SJCRH30 (cell line): ENCODE results near the gene ACCSL. TPM values are rescaled to one million over a fixed set of nuclear protein-coding genes. Genes with fewer than 3 reads are reported as not detected.

Source experiments
- DNase-seq, 2 experiments: peaks; one replicate each; pipeline ENCODE4 v3.0.0-alpha.2; 2015 to 2020
- H3K27ac ChIP-seq: fragments of 250-450 bp; sonication (Bioruptor Pico); 2 replicates; pipeline ENCODE4 v1.5.1; 2020; ENCODE audit warnings: mild to moderate bottlenecking, moderate library complexity
- H3K27me3 ChIP-seq: fragments of 250-450 bp; sonication (Bioruptor Pico); 2 replicates; pipeline ENCODE4 v1.5.1; 2020; ENCODE audit warnings: mild to moderate bottlenecking, moderate library complexity
- H3K36me3 ChIP-seq: fragments of 250-450 bp; sonication (Bioruptor Pico); 2 replicates; pipeline ENCODE4 v1.5.1; 2020; ENCODE audit warnings: mild to moderate bottlenecking, moderate library complexity
- H3K4me1 ChIP-seq: fragments of 250-450 bp; sonication (Bioruptor Pico); 2 replicates; pipeline ENCODE4 v1.5.1; 2020; ENCODE audit warnings: mild to moderate bottlenecking, moderate library complexity
- H3K4me3 ChIP-seq: fragments of 250-450 bp; sonication (Bioruptor Pico); 2 replicates; pipeline ENCODE4 v1.5.1; 2020; ENCODE audit warnings: mild to moderate bottlenecking, moderate library complexity
- H3K9me3 ChIP-seq: fragments of 250-450 bp; sonication (Bioruptor Pico); replicated peaks from 2 replicates; pipeline ENCODE4 v1.5.1; 2020; ENCODE audit warnings: mild to moderate bottlenecking, moderate library complexity
- total RNA-seq: library from RNA; depleted of rRNA; stranded (reverse); fragments of >200 nt; shearing (Covaris generic); gene quantifications from 2 replicates; pipeline ENCODE4 v1.2.3, GENCODE V29; 2014

ACCSL gene
- total RNA-seq, 1 experiment from 2014 or later = not detected

DNA sequence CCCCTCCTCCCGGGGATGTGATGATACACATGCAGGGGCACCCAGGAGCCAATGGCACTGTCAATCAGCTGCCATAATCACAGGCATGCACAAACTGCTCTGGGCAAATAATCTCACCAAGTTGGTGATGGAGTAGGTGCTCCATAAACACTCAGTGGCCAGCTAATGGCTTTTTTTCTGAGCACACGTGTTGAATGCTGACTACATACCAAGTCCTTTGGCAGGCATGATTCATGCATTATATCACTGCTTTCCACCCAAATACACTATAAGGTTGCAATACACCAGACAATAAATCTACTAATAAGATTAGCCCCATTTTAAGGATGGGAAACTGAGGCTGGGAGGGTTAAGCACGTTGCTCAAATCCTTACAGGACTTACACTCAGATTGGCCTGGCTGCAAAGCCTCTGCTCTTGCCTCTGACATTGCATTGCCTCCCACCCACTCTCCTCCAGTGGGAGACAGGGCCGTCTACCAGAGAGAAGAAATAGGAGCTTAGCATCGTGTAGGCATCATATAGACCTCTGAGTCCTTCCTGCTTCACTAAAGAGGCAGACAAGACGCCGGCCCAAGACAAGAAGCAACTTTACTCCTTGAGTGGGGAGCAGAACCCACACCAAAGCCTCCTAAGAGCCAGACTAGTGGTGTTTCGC lies 32.7 kb upstream of the ACCSL start:
- Histone ChIP-seq H3K27ac (no peak overlapping the region), H3K4me1 (peaks cover 16% of the 10 kb centered on the region), H3K9me3 (no peaks in the 10 kb centered on the region; the same call in 1 of the 2 replicates), H3K27me3 (peaks cover 5% of the 10 kb centered on the region; the same call in 1 of the 2 replicates), H3K4me3 (no peak overlapping the region), H3K36me3 (no peaks in the 10 kb centered on the region)
- no peak for DNase-seq

DNA sequence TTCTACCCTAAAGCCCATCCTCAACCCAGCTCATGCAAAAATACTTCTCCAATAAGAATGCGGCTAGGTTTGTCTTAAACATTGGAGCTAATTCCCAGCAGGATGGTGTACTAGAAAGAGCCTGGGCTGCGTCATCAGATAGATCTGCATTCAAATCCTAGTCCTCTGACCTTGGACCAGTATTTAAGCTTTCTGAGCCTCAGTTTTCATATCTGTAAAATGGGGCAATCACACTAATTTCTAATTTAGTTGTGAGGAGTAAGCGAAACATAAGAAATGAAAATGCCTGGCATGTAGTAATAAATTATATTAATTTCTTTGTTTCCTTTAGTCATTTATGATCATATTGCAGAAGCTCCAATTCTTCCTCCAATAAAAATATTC lies 32.2 kb upstream of the ACCSL start:
- no peak for DNase-seq
- peaks cover 3% of the 10 kb centered on the region; the same call in 1 of the 2 replicates for H3K27me3 ChIP-seq
- peaks cover 16% of the 10 kb centered on the region for H3K4me1 ChIP-seq
- no peaks in the 10 kb centered on the region for H3K36me3 ChIP-seq
- H3K27ac ChIP-seq = no peak overlapping the region
- H3K4me3 ChIP-seq = no peak overlapping the region
- no peaks in the 10 kb centered on the region; the same call in 1 of the 2 replicates for H3K9me3 ChIP-seq

DNA sequence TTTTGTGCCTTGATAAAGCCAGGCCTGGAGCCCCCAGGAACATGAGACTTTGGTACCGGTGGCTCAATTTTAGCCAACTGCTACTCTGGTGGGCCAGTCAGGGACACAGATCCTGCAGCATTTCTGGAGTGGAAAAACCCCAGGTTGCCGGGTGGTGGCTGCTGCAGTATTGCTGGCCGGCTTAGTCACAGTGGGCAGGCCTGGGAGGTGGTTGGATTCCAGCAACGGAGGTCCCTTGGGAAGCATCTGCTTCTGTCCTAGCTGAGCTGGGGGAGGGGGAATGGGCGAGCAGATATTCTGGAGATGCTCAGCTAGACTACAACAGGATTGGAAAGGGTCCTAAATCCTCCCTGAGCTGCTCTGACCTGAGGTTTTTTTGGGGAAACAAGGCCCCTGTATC lies 31.6 kb upstream of the ACCSL start:
- peak; percentile 65 for DNase-seq
- H3K27me3 ChIP-seq = peaks cover under 1% of the 10 kb centered on the region; the same call in 1 of the 2 replicates
- no peak overlapping the region for H3K27ac ChIP-seq
- peaks cover 16% of the 10 kb centered on the region for H3K4me1 ChIP-seq
- H3K4me3 ChIP-seq = no peak overlapping the region
- no peaks in the 10 kb centered on the region for H3K36me3 ChIP-seq
- H3K9me3 ChIP-seq = no peaks in the 10 kb centered on the region; the same call in 1 of the 2 replicates

GRCh38 chr11:44016546-44017442 lies 31.0 kb upstream of the ACCSL start:
- no peaks in the 10 kb centered on the region; the same call in 1 of the 2 replicates for H3K9me3 ChIP-seq
- no peak overlapping the region for H3K4me3 ChIP-seq
- H3K4me1 ChIP-seq = peaks cover 16% of the 10 kb centered on the region
- H3K27me3 ChIP-seq = no peaks in the 10 kb centered on the region
- no peak for DNase-seq
- no peak overlapping the region for H3K27ac ChIP-seq
- H3K36me3 ChIP-seq = no peaks in the 10 kb centered on the region

DNA sequence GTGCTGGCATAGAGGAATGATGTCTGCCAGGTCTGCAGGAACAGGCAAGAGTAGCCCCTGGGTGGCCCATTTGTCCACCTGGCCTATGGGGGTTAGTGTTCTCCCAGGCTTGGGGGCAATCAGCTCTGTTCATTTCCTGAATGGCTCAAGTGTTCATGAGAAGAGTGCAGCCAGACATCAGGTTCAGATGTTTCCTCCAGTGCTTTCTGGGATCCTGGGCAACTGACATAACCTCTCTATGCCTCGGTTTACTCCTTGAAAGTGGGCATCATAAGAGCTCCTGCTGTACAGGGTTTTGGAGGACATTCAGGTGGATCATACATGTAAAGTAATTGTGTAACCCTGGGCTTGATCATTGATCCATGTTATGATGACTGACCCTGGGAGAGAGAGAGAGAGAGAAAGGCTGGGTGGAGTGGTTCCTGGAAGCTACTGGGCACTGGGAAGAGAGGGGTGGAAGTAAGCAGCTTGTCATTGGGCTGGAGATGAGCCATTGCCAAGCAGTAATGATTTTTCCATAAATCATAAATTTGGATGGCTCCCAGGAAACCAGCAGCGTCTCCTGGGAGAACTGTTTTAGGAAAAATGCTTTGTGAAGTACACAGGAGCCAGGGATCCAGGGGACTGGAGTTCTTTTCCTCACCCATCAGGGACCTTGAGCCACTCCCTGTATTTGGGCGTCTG lies 30.2 kb upstream of the ACCSL start:
- no peak for DNase-seq
- Histone ChIP-seq H3K4me1 (peaks cover 16% of the 10 kb centered on the region), H3K9me3 (peaks cover 5% of the 10 kb centered on the region; the same call in 1 of the 2 replicates), H3K4me3 (no peak overlapping the region), H3K27me3 (no peaks in the 10 kb centered on the region), H3K27ac (no peak overlapping the region), H3K36me3 (no peaks in the 10 kb centered on the region)

DNA sequence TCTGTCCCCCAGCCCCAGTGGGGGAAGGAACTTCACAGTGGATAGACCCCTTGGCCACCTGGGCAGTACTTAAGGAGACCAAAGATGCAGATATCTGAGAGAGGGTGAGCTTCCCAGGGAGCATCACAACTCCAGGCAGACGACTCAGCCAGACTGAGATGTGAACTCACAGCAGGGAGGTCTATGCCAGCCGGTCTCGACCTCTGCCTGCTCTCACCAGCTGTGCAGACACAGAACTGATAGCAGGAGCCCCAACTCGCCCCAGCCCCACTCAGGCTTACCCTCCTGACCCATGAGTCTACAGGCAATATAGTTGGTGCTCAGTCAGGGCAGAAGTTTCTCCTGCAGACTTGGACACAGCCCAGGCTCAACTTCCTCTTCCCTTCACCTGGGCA lies 29.7 kb upstream of the ACCSL start:
- H3K4me3 ChIP-seq = no peak overlapping the region
- peak in 1 of 2 experiments; percentile 30 for DNase-seq
- H3K4me1 ChIP-seq = peaks cover 16% of the 10 kb centered on the region
- H3K27ac ChIP-seq = no peak overlapping the region
- peaks cover 5% of the 10 kb centered on the region; the same call in 1 of the 2 replicates for H3K9me3 ChIP-seq
- no peaks in the 10 kb centered on the region for H3K36me3 ChIP-seq
- no peaks in the 10 kb centered on the region for H3K27me3 ChIP-seq

DNA sequence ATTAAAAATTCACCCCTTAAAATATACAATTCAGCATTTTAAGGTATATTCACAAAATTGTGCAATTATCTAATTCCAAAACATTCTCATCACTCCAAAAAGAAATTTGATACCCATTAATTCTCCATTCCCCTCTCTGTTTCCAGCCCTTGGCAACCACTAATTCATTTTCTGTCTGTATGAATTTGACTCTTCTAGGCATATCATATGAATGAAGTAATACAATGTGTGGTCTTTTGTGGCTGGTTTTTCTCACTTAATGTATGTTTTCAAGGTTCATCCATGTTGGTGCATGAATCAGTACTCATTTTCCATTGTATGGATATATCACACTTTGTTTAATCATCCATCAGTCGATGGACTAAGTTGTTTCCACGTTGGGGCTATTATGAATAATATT lies 29.0 kb upstream of the ACCSL start:
- H3K27me3 ChIP-seq = no peaks in the 10 kb centered on the region
- no peak overlapping the region for H3K27ac ChIP-seq
- H3K4me1 ChIP-seq = peaks cover 16% of the 10 kb centered on the region
- no peaks in the 10 kb centered on the region for H3K36me3 ChIP-seq
- H3K4me3 ChIP-seq = no peak overlapping the region
- no peak for DNase-seq
- peaks cover 5% of the 10 kb centered on the region; the same call in 1 of the 2 replicates for H3K9me3 ChIP-seq

- H3K4me1 ChIP-seq = no peaks in the 10 kb centered on the region
- no peak overlapping the region for H3K4me3 ChIP-seq
- no peak overlapping the region for H3K27ac ChIP-seq
- no peak for DNase-seq
- 0 out of 2 replicates have a peak, but pooled peaks cover 9% of the 10 kb centered on the region for H3K9me3 ChIP-seq
- no peaks in the 10 kb centered on the region for H3K27me3 ChIP-seq
- no peaks in the 10 kb centered on the region for H3K36me3 ChIP-seq
Measured at GRCh38 chr11:44024977-44025376, 22.8 kb upstream of the ACCSL start.

DNA sequence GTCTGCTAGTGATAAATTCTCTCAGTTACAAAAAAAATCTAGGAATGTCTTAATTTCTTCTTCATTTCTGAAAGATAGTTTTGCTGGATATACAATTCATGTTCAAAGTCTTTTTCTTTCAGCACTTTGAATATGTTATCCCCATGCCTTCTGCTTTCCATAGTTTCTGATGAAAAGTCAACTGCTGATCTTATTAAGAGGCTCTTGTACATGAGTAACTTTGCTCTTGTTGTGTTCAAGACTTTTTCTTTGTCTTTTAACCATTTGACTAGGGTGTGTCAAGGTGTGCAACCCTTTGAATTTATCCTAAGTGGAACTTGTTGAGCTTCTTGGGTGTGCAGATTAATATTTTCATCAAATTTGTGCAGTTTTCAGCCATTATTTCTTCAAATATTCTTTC lies 22.1 kb upstream of the ACCSL start:
- Histone ChIP-seq H3K36me3 (no peaks in the 10 kb centered on the region), H3K4me1 (peaks cover 4% of the 10 kb centered on the region; the same call in 1 of the 2 replicates), H3K4me3 (no peak overlapping the region), H3K27ac (no peak overlapping the region), H3K27me3 (no peaks in the 10 kb centered on the region), H3K9me3 (0 out of 2 replicates have a peak, but pooled peaks cover 9% of the 10 kb centered on the region)
- no peak for DNase-seq

DNA sequence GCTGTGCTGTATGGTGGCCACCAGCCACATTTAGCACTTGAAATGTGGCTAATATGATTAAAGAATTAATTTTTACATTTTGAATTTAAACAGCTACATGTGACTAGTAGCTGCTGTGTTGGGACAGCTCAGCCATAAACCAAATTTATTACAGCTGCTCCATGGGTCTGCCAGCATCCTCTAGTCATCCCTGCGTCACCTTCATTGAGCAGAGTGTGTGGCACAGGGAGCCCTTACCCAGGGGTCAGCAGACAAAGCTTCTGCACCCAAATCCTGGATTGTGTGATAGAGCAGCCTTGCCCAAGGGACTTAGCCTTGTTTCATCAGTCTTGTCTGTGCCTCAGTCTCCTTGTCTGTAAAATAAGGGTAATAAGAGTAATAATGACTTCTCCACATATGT lies 19.4 kb upstream of the ACCSL start:
- H3K27ac ChIP-seq = no peak overlapping the region
- 0 out of 2 replicates have a peak, but pooled peaks cover 3% of the 10 kb centered on the region for H3K9me3 ChIP-seq
- peaks cover 4% of the 10 kb centered on the region; the same call in 1 of the 2 replicates for H3K4me1 ChIP-seq
- no peak overlapping the region for H3K4me3 ChIP-seq
- H3K36me3 ChIP-seq = no peaks in the 10 kb centered on the region
- no peak for DNase-seq
- H3K27me3 ChIP-seq = no peaks in the 10 kb centered on the region

DNA sequence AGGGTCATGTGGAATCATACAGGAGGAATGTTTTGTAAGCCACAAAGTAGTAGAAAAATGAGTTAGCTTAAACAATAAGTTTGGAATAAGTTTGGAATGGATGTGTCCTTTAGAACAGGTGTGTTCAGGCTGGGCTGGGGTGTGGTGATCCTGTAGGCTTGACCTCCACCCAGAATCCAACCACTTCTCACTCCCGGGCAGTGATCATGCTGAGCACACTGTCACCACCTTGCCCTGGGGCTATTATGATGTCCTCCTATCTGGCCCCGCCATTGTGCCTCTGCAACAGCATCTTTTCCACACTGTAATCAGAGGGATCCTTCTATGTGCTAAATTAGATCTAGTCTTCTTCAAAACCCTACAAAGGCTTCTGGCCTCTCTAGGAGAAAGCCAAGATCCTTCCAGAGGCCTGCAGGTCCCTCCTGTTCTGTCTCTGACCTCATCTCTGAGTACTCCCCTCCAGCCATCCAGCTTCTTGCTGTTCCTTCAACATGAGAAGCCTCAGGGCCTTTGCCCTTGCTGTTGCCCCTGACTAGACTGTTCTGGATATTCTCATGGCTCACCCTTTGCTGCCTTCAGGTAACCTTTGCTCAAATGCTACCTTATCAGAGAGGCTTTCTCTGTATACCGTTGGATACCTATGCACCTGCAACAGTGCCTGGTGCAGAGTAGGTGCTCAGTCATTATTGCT lies 18.8 kb upstream of the ACCSL start:
- Histone ChIP-seq H3K27ac (no peak overlapping the region), H3K36me3 (no peaks in the 10 kb centered on the region), H3K4me3 (no peak overlapping the region), H3K27me3 (no peaks in the 10 kb centered on the region), H3K4me1 (peaks cover 4% of the 10 kb centered on the region; the same call in 1 of the 2 replicates), H3K9me3 (0 out of 2 replicates have a peak, but pooled peaks cover 3% of the 10 kb centered on the region)
- no peak for DNase-seq

GRCh38 chr11:44029507-44029845 lies 18.3 kb upstream of the ACCSL start:
- no peak for DNase-seq

DNA sequence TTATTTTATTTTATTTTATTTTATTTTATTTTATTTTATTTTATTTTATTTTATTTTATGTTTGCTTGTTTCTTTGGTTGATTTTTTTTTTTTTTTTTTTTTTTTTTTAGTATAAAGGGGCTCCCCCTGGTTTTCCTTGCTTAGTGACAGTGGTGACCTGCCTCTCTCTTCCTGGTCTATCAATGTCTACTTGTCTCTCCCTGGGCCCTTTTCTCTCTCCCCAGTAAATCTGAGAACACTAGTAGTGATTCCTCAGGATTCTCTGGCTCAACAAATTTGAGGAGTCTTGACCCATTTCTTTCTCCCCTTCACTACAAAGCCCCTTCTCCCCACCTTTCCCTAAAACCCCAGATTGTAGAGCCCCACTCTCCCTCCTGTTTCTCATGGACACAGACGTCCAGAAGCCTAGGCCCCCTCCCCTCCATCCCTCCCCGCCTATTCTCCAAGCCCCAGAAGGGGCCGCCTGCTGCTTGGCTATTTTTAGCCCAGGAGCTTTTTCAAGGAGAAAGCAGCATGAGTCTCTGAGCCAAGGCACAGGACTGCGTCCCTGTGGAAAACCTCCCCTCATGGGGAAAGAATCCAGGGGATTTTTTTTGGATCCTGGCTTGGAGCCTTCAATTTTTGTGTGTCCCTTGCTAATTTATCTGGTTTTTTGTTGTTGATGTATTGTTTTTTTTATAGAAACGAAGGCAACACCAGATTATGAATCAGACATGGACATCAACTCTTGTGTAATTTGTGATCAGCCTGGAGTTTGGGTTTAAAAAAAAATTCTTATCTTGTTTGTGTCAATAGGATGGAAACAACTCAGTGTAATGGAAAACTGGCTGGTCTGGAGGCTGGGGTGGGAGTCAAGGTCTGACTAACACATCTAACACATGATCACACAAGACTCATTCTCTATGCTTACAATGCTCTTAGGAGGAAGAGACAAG lies 17.5 kb upstream of the ACCSL start:
- no peak overlapping the region for H3K4me3 ChIP-seq
- H3K27me3 ChIP-seq = 0 out of 2 replicates have a peak, but pooled peaks cover 1% of the 10 kb centered on the region
- H3K36me3 ChIP-seq = no peaks in the 10 kb centered on the region
- peaks cover 4% of the 10 kb centered on the region; the same call in 1 of the 2 replicates for H3K4me1 ChIP-seq
- H3K9me3 ChIP-seq = 0 out of 2 replicates have a peak, but pooled peaks cover 3% of the 10 kb centered on the region
- no peak overlapping the region for H3K27ac ChIP-seq
- peak; percentile 54 to 61 for DNase-seq

More at GRCh38 chr11:44029507-44029845, 18.3 kb upstream of the ACCSL start:
- Histone ChIP-seq H3K27ac (no peak overlapping the region), H3K36me3 (no peaks in the 10 kb centered on the region), H3K27me3 (no peaks in the 10 kb centered on the region), H3K4me3 (no peak overlapping the region), H3K4me1 (peaks cover 4% of the 10 kb centered on the region; the same call in 1 of the 2 replicates), H3K9me3 (0 out of 2 replicates have a peak, but pooled peaks cover 3% of the 10 kb centered on the region)
